GM12864 (cell line): ENCODE measurements around the gene PLA2G4B.

Experiments used
- DNase-seq: peaks from one replicate; pipeline ENCODE4 v3.0.0-alpha.2; 2011; ENCODE audit warnings: low read depth
- H3K4me3 ChIP-seq: 2 replicates; pipeline ENCODE4 v1.5.1; 2011; ENCODE audit warnings: mild to moderate bottlenecking, low read depth, low read length, control low read depth
- TF ChIP-seq, protein P1 (sequence below): IDR thresholded peaks from 2 replicates; pipeline ENCODE4 v1.5.1; 2011; ENCODE audit warnings: low read depth, mild to moderate bottlenecking, moderate library complexity, low read length, control low read depth, inconsistent platforms; ENCODE audit errors: missing control alignments

Gene PLA2G4B

DNA sequence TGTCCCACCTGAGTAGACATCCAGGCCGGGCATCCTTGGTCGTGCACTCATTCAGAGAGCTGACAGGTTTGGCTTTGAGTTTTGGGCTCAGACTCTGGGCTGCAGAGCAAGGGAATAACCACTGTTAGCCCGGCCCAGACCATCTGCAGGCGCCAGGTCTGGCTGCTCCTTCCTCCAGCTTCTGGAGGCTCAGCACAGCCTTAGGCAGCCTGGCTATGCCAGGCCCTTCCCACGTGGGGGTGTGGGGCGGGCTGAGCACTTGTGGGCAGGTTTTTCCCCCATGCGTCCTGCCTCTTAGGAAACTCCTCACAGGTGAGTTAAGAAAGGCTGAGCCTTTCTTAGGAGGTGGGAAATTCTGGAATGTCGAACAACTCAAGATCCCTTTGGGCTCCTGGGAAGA is 11.2 kb downstream of the PLA2G4B start:
- no peak for DNase-seq
- TF ChIP-seq, protein P1, sequence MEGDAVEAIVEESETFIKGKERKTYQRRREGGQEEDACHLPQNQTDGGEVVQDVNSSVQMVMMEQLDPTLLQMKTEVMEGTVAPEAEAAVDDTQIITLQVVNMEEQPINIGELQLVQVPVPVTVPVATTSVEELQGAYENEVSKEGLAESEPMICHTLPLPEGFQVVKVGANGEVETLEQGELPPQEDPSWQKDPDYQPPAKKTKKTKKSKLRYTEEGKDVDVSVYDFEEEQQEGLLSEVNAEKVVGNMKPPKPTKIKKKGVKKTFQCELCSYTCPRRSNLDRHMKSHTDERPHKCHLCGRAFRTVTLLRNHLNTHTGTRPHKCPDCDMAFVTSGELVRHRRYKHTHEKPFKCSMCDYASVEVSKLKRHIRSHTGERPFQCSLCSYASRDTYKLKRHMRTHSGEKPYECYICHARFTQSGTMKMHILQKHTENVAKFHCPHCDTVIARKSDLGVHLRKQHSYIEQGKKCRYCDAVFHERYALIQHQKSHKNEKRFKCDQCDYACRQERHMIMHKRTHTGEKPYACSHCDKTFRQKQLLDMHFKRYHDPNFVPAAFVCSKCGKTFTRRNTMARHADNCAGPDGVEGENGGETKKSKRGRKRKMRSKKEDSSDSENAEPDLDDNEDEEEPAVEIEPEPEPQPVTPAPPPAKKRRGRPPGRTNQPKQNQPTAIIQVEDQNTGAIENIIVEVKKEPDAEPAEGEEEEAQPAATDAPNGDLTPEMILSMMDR = no peak
- no peak overlapping the region for H3K4me3 ChIP-seq

DNA sequence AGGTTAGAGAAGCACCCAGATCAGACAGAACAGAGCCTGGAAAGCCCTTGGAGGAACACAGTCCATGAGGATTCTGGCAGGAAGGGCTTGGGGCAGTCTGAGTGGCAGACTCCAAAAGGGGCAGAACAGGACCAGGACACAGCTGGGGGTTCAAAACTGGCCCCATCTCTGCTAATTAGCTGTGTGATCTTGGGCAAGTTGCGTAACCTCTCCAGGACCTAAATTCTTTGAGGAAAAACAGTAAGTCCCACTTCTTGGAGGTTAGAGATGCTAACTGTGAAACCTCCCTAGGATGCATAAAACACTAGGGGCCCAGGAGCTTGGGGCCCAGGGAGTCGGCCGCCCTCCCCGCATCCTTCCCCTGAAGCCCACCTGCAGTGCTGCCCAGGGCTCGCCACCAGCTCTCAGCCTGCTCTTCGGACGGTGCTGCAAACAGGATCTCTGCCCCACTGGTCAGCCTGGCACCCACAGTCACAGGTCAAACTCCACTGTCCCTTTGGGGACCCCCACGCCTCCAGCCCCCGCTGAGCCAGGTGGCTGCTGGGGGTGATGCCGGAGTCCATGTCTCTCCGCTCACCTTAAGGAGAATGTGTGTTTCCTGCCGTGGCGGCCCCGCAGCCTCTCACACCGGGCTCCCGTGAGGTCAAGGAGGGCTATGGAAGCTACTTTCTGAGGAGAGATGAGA is 12.0 kb downstream of the PLA2G4B start:
- no peak for DNase-seq
- TF ChIP-seq, protein P1 = no peak
- no peak overlapping the region for H3K4me3 ChIP-seq

DNA sequence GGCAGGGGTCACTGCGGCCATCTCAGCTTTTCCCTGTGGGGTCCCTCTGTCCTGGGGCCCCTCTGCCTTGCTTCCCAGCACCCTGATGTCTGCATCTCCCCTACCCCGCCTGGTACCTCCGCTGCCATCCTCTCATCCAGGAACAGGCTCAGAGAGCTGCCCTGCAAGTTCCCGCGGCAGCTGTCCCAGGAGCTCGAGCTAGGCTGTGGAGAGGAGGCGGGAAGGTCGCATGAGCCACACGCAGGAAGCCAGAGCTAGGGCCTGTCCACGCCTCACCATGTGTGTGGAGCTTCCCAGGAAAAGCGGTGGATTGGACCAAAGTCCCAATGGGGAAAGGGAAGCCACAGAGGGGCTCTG is 12.5 kb downstream of the PLA2G4B start:
- TF ChIP-seq, protein P1 = no peak
- no peak overlapping the region for H3K4me3 ChIP-seq
- DNase-seq = no peak

DNA sequence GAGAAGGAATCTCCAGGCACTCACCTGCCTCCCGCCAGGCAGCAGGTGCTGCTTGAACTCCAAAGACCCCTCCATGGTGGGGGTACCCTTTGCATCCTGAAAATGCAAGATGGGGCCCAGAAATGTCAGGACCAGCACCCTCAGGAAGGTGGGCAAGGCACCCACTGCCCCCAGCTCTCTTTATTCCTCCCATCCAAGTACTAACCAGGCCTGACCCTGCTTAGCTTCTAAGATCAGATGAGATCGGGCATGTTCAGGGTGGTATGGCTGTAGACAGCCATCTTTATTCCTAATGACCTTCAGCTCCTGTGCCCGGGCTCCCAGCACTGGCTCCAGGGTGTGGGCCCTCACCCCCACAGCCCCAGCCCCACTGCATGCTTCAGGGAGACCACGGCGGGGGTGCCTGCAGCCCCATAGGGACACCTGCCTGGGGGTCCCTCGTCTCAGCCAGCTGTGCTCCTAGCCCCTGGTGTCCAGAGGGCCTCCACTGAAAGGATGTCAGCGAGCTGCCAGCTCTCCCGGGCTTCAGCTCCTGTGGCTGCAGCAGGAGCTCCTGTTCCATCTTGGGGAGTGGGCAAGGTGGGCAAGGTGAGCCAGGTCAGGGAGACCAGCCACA is 13.2 kb downstream of the PLA2G4B start:
- TF ChIP-seq, protein P1 = no peak
- no peak for DNase-seq
- no peak overlapping the region for H3K4me3 ChIP-seq

DNA sequence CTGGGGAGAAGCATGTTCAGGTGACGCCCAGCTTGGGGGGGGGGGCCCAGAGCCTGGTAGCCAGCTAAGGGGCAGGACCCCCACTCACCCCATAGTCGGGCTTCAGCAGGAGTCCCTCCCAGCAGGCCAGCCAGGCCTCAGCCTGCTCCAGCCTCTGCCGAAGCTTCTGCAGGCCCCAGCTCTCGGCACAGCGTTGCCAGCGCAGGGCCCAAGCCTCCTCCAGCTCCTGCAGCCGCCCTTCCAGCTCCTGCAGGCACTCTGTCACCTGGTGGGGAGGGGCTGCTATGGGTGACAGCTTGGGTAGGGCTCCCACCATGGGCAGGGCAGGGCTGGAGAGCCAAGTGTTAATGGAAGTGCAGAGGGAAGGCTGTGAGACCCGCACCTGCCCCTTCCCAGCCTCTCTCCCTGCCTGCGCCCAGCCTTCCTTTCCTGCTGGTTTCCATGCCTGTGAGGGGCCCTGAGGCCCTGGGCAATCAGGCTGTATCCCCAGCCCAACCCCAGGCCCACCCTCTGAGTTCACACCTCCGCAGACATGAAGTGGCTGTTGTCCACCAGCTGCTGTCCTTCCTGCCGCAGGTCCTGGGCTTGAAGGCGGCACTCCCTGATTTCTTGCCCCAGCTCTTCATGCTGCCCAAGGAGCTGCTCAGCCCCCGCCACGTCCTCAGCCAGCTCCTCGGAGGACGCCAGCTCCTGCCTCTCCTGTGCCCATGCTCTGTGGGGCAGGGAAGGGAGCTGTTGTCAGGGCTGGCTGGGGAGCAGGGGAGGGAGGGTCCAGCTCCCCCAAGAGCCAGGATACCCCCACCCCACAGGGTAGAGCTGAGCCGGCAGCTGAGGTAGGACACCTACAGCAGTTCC is 14.3 kb downstream of the PLA2G4B start:
- H3K4me3 ChIP-seq = no peak overlapping the region
- no peak for DNase-seq
- TF ChIP-seq, protein P1 = no peak

DNA sequence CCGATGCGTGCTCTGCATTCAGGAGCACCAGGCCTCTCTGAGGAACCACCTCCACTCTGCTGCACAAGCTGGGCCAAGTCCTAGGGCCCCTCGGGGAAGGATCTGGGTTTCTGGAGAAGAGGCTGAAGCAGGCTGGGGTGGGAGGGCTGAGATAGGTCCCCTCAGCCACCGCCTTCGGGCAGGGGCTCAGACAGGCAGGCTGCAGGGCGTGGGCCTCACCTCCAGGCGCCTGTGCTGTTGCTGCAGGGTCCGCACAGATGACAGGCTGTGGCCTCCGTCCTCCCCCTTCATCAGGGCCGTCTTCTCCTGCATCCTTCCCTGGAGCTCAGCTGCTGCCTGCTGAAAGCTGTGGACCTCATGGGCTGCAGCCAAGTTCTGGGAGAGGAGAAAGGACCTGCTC is 15.2 kb downstream of the PLA2G4B start:
- TF ChIP-seq, protein P1 = no peak
- no peak for DNase-seq
- H3K4me3 ChIP-seq = no peak overlapping the region
